Mesenchymal stem cell (in vitro differentiated cells and primary cell): Measurements from ENCODE around the gene DIPK1A.

Source experiments
- DNase-seq: peaks from one replicate; pipeline ENCODE4 v3.0.0-alpha.2; 2013
- H2AFZ ChIP-seq: one replicate; pipeline ENCODE4 v1.6.1; 2013; ENCODE audit warnings: low read depth, mild to moderate bottlenecking, control low read depth, inconsistent platforms, low read length, moderate library complexity
- H2AK5ac ChIP-seq: 2 replicates; pipeline ENCODE4 v1.6.1; 2013; ENCODE audit warnings: low read length, moderate library complexity, mild to moderate bottlenecking, inconsistent platforms; ENCODE audit not compliant: severe bottlenecking
- H2BK120ac ChIP-seq: one replicate; pipeline ENCODE4 v1.6.1; 2013; ENCODE audit warnings: low read depth, mild to moderate bottlenecking, inconsistent platforms, low read length, moderate library complexity
- H2BK12ac ChIP-seq, 2 experiments: one replicate each; pipeline ENCODE4 v1.6.1; 2013; ENCODE audit warnings: inconsistent platforms in 2 of 2, low read length in 2 of 2, mild to moderate bottlenecking in 2 of 2, moderate library complexity in 2 of 2, control low read depth in 1 of 2
- H2BK15ac ChIP-seq: one replicate; pipeline ENCODE4 v1.6.1; 2013; ENCODE audit warnings: mild to moderate bottlenecking, low read depth, inconsistent platforms; ENCODE audit not compliant: poor library complexity, severe bottlenecking
- H2BK5ac ChIP-seq: 2 replicates; pipeline ENCODE4 v1.6.1; 2013; ENCODE audit warnings: low read depth, mild to moderate bottlenecking, low read length, control low read depth, inconsistent platforms; ENCODE audit not compliant: poor library complexity, severe bottlenecking
- H3K14ac ChIP-seq, 2 experiments: one replicate each; pipeline ENCODE4 v1.6.1; 2013; ENCODE audit warnings: inconsistent platforms in 2 of 2, low read length in 2 of 2, control low read depth in 1 of 2, mild to moderate bottlenecking in 1 of 2, moderate library complexity in 1 of 2
- H3K18ac ChIP-seq, 2 experiments: one replicate each; pipeline ENCODE4 v1.6.1; 2013; ENCODE audit warnings: inconsistent platforms in 2 of 2, low read length in 2 of 2, control low read depth in 1 of 2, low read depth in 1 of 2, mild to moderate bottlenecking in 1 of 2
- H3K23ac ChIP-seq, 2 experiments: one replicate each; pipeline ENCODE4 v1.6.1; 2013; ENCODE audit warnings: inconsistent platforms in 2 of 2, low read length in 2 of 2, mild to moderate bottlenecking in 2 of 2, moderate library complexity in 2 of 2, control low read depth in 1 of 2
- H3K27ac ChIP-seq: 2 replicates; pipeline ENCODE4 v1.5.1; 2013; ENCODE audit warnings: mild to moderate bottlenecking, moderate library complexity, low read length, control low read depth, inconsistent platforms; ENCODE audit not compliant: poor library complexity, severe bottlenecking
- H3K27me3 ChIP-seq, 2 experiments: 2 replicates each; pipeline versions ENCODE4 v1.6.1 to v1.7.0; 2013; ENCODE audit warnings: low read length in 2 of 2, mild to moderate bottlenecking in 2 of 2, moderate library complexity in 2 of 2, control low read depth in 1 of 2, inconsistent platforms in 1 of 2; ENCODE audit not compliant: control insufficient read depth in 1 of 2, insufficient read depth in 1 of 2
- H3K36me3 ChIP-seq, 2 experiments: 2 replicates each; pipeline versions ENCODE4 v1.6.1 to v1.7.0; 2013; ENCODE audit warnings: low read length in 2 of 2, control low read depth in 1 of 2, inconsistent platforms in 1 of 2, low read depth in 1 of 2, mild to moderate bottlenecking in 1 of 2; ENCODE audit not compliant: insufficient read depth in 2 of 2, control insufficient read depth in 1 of 2
- H3K4ac ChIP-seq, 2 experiments: one replicate each; pipeline ENCODE4 v1.6.1; 2013; ENCODE audit warnings: inconsistent platforms in 2 of 2, low read length in 2 of 2, mild to moderate bottlenecking in 2 of 2, moderate library complexity in 2 of 2, control low read depth in 1 of 2, low read depth in 1 of 2
- H3K4me1 ChIP-seq: 2 replicates; pipeline ENCODE4 v1.6.1; 2013; ENCODE audit warnings: low read depth, low read length, control low read depth; ENCODE audit not compliant: control insufficient read depth, insufficient read depth
- H3K4me2 ChIP-seq: 2 replicates; pipeline ENCODE4 v1.6.1; 2013; ENCODE audit warnings: low read length, mild to moderate bottlenecking, inconsistent platforms; ENCODE audit not compliant: poor library complexity, severe bottlenecking
- H3K4me3 ChIP-seq, 2 experiments: 2 replicates each; pipeline versions ENCODE4 v1.5.1 to v1.7.0; 2013; ENCODE audit warnings: low read length in 2 of 2, mild to moderate bottlenecking in 2 of 2, control low read depth in 1 of 2, low read depth in 1 of 2; ENCODE audit not compliant: insufficient read depth in 1 of 2
- H3K79me1 ChIP-seq: replicated peaks from 2 replicates; pipeline ENCODE4 v1.6.1; 2013; ENCODE audit warnings: mild to moderate bottlenecking, control low read depth, low read length, inconsistent platforms; ENCODE audit not compliant: poor library complexity, severe bottlenecking
- H3K9ac ChIP-seq: 2 replicates; pipeline ENCODE4 v1.7.0; 2013; ENCODE audit warnings: mild to moderate bottlenecking, low read length, moderate library complexity
- H3K9me3 ChIP-seq: 2 replicates; pipeline ENCODE4 v1.7.0; 2013; ENCODE audit warnings: mild to moderate bottlenecking, low read length; ENCODE audit not compliant: control insufficient read depth
- H4K8ac ChIP-seq: one replicate; pipeline ENCODE4 v1.6.1; 2013; ENCODE audit warnings: inconsistent platforms, mild to moderate bottlenecking, low read length, moderate library complexity
- H4K91ac ChIP-seq: one replicate; pipeline ENCODE4 v1.6.1; 2013; ENCODE audit warnings: mild to moderate bottlenecking, low read length, inconsistent platforms
- WGBS: methylation state at CpG from one replicate; pipeline ENCODE4 v1.1.7; 2013; ENCODE audit warnings: mixed read lengths; 5-methylcytosine and 5-hydroxymethylcytosine counted together

The DIPK1A gene

GRCh38 chr1:92864131-92864530 is 97.1 kb downstream of the DIPK1A start:
- no peak overlapping the region for H3K23ac ChIP-seq
- no peak overlapping the region for H4K91ac ChIP-seq
- H2BK5ac ChIP-seq: no peak overlapping the region
- H3K4me2 ChIP-seq: no peak overlapping the region
- no peak overlapping the region for H3K18ac ChIP-seq
- H3K27me3 ChIP-seq: no peaks in the 10 kb centered on the region
- no peak overlapping the region for H2BK15ac ChIP-seq
- H3K9ac ChIP-seq: no peak overlapping the region
- no peak overlapping the region for H2BK12ac ChIP-seq
- no peak overlapping the region for H2BK120ac ChIP-seq
- no peak overlapping the region for H3K4ac ChIP-seq
- no peaks in the 10 kb centered on the region for H3K9me3 ChIP-seq
- no peak overlapping the region for H4K8ac ChIP-seq
- H3K4me3 ChIP-seq: no peak overlapping the region
- H3K14ac ChIP-seq: no peak overlapping the region
- no peak for DNase-seq
- H3K79me1 ChIP-seq: no peaks in the 10 kb centered on the region
- H3K36me3 ChIP-seq: no peaks in the 10 kb centered on the region
- no peak overlapping the region for H3K27ac ChIP-seq
- no peaks in the 10 kb centered on the region for H3K4me1 ChIP-seq
- no peak overlapping the region for H2AK5ac ChIP-seq
- no peak overlapping the region for H2AFZ ChIP-seq

GRCh38 chr1:92862605-92863004 is 98.7 kb downstream of the DIPK1A start:
- no peak overlapping the region for H2BK15ac ChIP-seq
- H3K4ac ChIP-seq: no peak overlapping the region
- no peaks in the 10 kb centered on the region for H3K27me3 ChIP-seq
- no peak overlapping the region for H3K27ac ChIP-seq
- no peak overlapping the region for H2AFZ ChIP-seq
- no peak overlapping the region for H2BK12ac ChIP-seq
- DNase-seq: no peak
- no peaks in the 10 kb centered on the region for H3K4me1 ChIP-seq
- H3K9me3 ChIP-seq: no peaks in the 10 kb centered on the region
- H3K36me3 ChIP-seq: no peaks in the 10 kb centered on the region
- no peaks in the 10 kb centered on the region for H3K79me1 ChIP-seq
- no peak overlapping the region for H3K4me3 ChIP-seq
- H2BK120ac ChIP-seq: no peak overlapping the region
- H3K9ac ChIP-seq: no peak overlapping the region
- H4K8ac ChIP-seq: peak overlapping the region; percentile 36
- H3K4me2 ChIP-seq: no peak overlapping the region
- no peak overlapping the region for H3K14ac ChIP-seq
- no peak overlapping the region for H3K18ac ChIP-seq
- no peak overlapping the region for H4K91ac ChIP-seq
- no peak overlapping the region for H2BK5ac ChIP-seq
- H3K23ac ChIP-seq: no peak overlapping the region
- 54% methylated on average over 3 of the region's 4 CpGs for WGBS
- H2AK5ac ChIP-seq: no peak overlapping the region

GRCh38 chr1:92859400-92860039 is 101.7 kb downstream of the DIPK1A start:
- H3K36me3 ChIP-seq: no peaks in the 10 kb centered on the region
- no peak overlapping the region for H2BK15ac ChIP-seq
- no peaks in the 10 kb centered on the region for H3K79me1 ChIP-seq
- H3K27me3 ChIP-seq: no peaks in the 10 kb centered on the region
- peak overlapping the region; percentile 62 for H3K9ac ChIP-seq
- 91% methylated on average over 3 of the region's 7 CpGs for WGBS
- no peak overlapping the region for H3K4me2 ChIP-seq
- H2AFZ ChIP-seq: no peak overlapping the region
- DNase-seq: no peak
- H4K91ac ChIP-seq: no peak overlapping the region
- H4K8ac ChIP-seq: no peak overlapping the region
- H3K14ac ChIP-seq: no peak overlapping the region
- peaks cover 4% of the 10 kb centered on the region for H3K9me3 ChIP-seq
- H2BK120ac ChIP-seq: no peak overlapping the region
- no peak overlapping the region for H2BK12ac ChIP-seq
- H3K4me1 ChIP-seq: no peaks in the 10 kb centered on the region
- H2AK5ac ChIP-seq: no peak overlapping the region
- no peak overlapping the region for H2BK5ac ChIP-seq
- no peak overlapping the region for H3K4ac ChIP-seq
- H3K18ac ChIP-seq: no peak overlapping the region
- H3K23ac ChIP-seq: no peak overlapping the region
- H3K27ac ChIP-seq: no peak overlapping the region
- no peak overlapping the region for H3K4me3 ChIP-seq

GRCh38 chr1:92858564-92859399 is 102.5 kb downstream of the DIPK1A start:
- Histone ChIP-seq H3K14ac (no peak overlapping the region), H2BK12ac (no peak overlapping the region), H3K23ac (no peak overlapping the region), H3K4me3 (no peak overlapping the region), H3K9ac (peak overlapping the region; percentile 62), H2AFZ (no peak overlapping the region), H3K27ac (no peak overlapping the region), H2BK15ac (no peak overlapping the region), H2AK5ac (no peak overlapping the region), H3K27me3 (no peaks in the 10 kb centered on the region), H3K79me1 (no peaks in the 10 kb centered on the region), H3K4ac (no peak overlapping the region), H3K4me1 (no peaks in the 10 kb centered on the region), H4K91ac (no peak overlapping the region), H3K4me2 (no peak overlapping the region), H3K9me3 (peaks cover 4% of the 10 kb centered on the region), H2BK120ac (no peak overlapping the region), H4K8ac (no peak overlapping the region), H3K36me3 (no peaks in the 10 kb centered on the region), H2BK5ac (no peak overlapping the region), H3K18ac (no peak overlapping the region)
- 68% methylated on average over 10 of the region's 13 CpGs for WGBS
- peak; percentile 84 for DNase-seq
